H1 (cell line): ENCODE results near the gene PPA1.

Experiments
- TEAD4 ChIP-seq: IDR thresholded peaks from 2 replicates; pipeline ENCODE4 v1.6.1; 2012; ENCODE audit warnings: low read depth, low read length, inconsistent platforms, mixed read lengths
- YY1 ChIP-seq: IDR thresholded peaks from 2 replicates; pipeline ENCODE4 v1.6.1; 2011; ENCODE audit warnings: low read depth, mild to moderate bottlenecking, low read length

DNA sequence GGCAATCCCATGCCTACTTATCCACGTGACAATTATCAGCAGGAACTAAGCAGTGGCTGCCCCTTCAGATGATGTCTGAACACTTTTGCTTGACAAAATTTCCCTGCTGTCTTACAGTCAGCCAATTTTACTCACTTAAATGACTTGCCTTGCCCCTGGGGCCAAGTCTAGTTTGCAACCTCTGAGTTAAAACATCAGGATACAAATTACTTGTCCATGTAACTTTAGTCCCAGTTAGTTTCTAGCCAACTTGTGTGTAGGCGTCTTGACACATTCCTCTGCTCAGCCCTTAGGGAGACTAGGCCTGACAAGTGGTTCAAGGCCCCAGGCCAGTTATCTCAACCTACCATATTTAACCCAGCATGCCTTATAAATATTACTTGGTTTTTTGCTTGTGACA lies 75.1 kb downstream of the PPA1 start:
- TF ChIP-seq YY1, result no peak
- TF ChIP-seq TEAD4, result no peak
